Chondrocyte (in vitro differentiated cells): ENCODE measurements around the gene HKDC1. TPM values are rescaled to one million over a fixed set of nuclear protein-coding genes. Genes with fewer than 3 reads are reported as not detected.
A peak's percentile ranks its signal among the peaks of the same experiment; 100 is the strongest.

ENCODE experiments used
- DNase-seq: peaks from one replicate; pipeline ENCODE4 v3.0.0; 2021; ENCODE audit warnings: mixed read lengths, low spot score
- H3K27ac Mint-ChIP-seq: one replicate; pipeline ENCODE4 v1.8.0; 2021; ENCODE audit warnings: mild to moderate bottlenecking, moderate library complexity, mixed read lengths; ENCODE audit not compliant: unreplicated experiment
- H3K27me3 Mint-ChIP-seq: 2 replicates; pipeline ENCODE4 v1.8.0; 2021; ENCODE audit warnings: low read depth, mixed read lengths
- H3K36me3 Mint-ChIP-seq: 2 replicates; pipeline ENCODE4 v1.8.0; 2021; ENCODE audit warnings: low read depth, mixed read lengths
- H3K4me1 Mint-ChIP-seq: 2 replicates; pipeline ENCODE4 v1.8.0; 2021; ENCODE audit warnings: low read depth, mild to moderate bottlenecking, mixed read lengths
- H3K4me3 Mint-ChIP-seq: one replicate; pipeline ENCODE4 v1.8.0; 2021; ENCODE audit warnings: mild to moderate bottlenecking, moderate library complexity, mixed read lengths; ENCODE audit not compliant: unreplicated experiment
- H3K9me3 Mint-ChIP-seq: 2 replicates; pipeline ENCODE4 v1.8.0; 2021; ENCODE audit warnings: low read depth, mixed read lengths
- total RNA-seq: library from RNA; stranded (reverse); gene quantifications from 3 replicates; pipeline ENCODE4 v1.2.1, GENCODE V29; 2021
- TF ChIP-seq, protein P1 (sequence below): fragments of 200-600 bp; sonication (generic); IDR thresholded peaks from 2 replicates; pipeline ENCODE4 v1.5.0; 2021; ENCODE audit warnings: antibody characterized with exemption, mild to moderate bottlenecking, moderate library complexity

HKDC1 gene
- total RNA-seq, 1 donor from 2014 or later, result 4.0 TPM

DNA sequence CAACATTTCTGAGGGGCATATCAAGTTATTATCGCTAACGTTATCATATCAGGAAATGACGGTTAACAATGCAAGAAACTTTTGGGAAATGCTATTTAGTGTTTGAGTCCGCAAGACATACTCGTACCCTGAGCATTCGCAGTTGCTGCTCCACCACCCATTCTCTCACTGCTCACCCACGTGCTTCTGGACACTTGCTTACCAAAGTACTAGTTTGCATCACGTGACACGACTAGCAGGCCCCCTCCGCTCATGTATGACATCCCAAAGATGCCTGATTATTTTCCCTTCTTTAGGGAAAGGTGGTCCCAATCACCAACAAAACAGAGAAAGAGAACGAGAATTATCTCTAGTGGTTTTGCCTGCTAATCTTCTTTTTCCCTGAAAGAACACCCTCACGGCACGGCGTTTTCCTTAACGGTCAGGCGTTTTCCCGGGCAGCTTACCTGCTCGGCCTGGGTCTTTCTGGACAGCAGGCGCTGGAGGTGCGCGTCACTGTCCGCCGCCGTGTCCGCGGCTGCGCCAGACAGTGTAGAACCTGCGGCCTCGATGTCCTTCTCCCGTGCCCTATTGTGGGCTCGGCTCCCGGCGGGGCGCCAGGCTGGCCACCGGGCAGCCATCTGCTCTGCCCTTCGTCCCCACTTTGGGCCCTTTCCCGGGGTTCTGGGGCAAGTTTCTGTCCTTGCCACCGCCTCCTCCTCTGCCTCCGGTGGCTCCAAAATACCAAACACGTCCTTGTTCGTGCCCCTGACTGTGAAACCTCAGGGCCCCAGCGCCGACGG, 40.2 kb upstream of the HKDC1 start, which contains the start of gene SUPV3L1:
SUPV3L1 (plus strand) TSS at position 492 of the 782 bp plus-strand sequence; CDS start at position 550, 58 bp downstream.
- peaks cover 32% of the 10 kb centered on the region for H3K4me1 Mint-ChIP-seq
- H3K9me3 Mint-ChIP-seq, result no peaks in the 10 kb centered on the region
- TF ChIP-seq, protein P1, sequence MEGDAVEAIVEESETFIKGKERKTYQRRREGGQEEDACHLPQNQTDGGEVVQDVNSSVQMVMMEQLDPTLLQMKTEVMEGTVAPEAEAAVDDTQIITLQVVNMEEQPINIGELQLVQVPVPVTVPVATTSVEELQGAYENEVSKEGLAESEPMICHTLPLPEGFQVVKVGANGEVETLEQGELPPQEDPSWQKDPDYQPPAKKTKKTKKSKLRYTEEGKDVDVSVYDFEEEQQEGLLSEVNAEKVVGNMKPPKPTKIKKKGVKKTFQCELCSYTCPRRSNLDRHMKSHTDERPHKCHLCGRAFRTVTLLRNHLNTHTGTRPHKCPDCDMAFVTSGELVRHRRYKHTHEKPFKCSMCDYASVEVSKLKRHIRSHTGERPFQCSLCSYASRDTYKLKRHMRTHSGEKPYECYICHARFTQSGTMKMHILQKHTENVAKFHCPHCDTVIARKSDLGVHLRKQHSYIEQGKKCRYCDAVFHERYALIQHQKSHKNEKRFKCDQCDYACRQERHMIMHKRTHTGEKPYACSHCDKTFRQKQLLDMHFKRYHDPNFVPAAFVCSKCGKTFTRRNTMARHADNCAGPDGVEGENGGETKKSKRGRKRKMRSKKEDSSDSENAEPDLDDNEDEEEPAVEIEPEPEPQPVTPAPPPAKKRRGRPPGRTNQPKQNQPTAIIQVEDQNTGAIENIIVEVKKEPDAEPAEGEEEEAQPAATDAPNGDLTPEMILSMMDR, result no peak
- peak within 1 kb of the TSS; percentile 95 for H3K4me3 Mint-ChIP-seq
- peak within 1 kb of the TSS; percentile 100 for H3K27ac Mint-ChIP-seq
- peak; percentile 92 for DNase-seq
- no peaks in the 10 kb centered on the region for H3K27me3 Mint-ChIP-seq
- peaks cover 4% of the 10 kb centered on the region for H3K36me3 Mint-ChIP-seq

DNA sequence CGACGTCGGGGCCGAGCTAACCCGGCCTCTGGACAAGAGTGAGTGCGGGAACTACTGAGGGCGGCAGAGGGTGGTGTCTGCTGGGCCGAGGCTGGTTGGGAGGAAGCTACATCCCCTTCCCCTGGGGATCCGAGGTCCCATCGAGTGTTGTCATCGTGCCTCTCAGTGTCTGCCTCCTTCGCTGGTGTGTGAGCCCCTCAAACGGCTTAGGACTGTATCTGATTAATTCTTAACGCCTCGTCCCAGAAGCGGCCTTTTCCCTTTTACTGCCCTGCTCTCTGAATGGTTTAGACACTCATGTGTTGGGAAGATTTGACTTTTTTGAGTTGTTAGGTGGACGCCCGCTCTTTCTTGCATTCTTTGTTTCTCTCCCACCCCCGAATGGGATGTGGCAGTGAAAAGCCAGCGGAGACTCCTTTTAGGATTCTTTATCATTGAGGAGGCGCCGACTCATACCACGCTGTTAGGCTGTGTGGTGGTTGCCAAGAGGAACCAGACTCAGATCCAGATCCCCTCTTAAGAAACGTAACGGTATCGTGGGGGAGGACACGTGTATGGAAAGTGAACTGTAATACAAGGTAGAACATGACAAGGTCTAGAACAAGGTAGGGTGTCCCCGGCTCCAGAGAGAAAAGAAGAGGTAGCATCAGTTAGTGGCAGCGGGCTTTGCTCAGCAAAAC, 39.5 kb upstream of the HKDC1 start:
- TF ChIP-seq, protein P1, result no peak
- Mint-ChIP-seq H3K4me1 (peaks cover 32% of the 10 kb centered on the region), H3K9me3 (no peaks in the 10 kb centered on the region), H3K27me3 (no peaks in the 10 kb centered on the region), H3K36me3 (peaks cover 4% of the 10 kb centered on the region), H3K4me3 (peak overlapping the region; percentile 95), H3K27ac (peak overlapping the region; percentile 100)
- no peak for DNase-seq

DNA sequence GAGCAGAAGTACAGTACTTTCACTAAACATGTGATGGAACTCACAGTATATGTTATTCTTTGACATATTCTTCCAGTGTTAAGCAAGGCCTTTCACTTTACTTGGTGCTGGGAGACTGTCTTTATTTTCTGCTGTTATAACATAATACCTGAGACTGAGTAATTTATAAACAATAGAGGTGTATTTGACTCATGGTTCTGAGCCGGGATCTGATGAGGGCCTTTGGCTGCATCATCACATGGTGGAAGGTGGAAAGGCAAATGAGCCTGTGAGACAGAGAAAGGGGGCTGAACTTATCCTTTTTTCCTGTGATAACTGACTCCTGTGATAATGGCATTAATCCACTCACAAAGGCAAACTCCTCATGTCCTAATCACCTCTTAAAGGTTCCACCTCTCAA, 38.7 kb upstream of the HKDC1 start:
- Mint-ChIP-seq H3K9me3 (no peaks in the 10 kb centered on the region), H3K4me1 (peaks cover 32% of the 10 kb centered on the region), H3K27me3 (no peaks in the 10 kb centered on the region), H3K36me3 (peaks cover 5% of the 10 kb centered on the region), H3K27ac (peak overlapping the region; percentile 100), H3K4me3 (peak overlapping the region; percentile 95)
- DNase-seq, result no peak
- TF ChIP-seq, protein P1, result no peak

DNA sequence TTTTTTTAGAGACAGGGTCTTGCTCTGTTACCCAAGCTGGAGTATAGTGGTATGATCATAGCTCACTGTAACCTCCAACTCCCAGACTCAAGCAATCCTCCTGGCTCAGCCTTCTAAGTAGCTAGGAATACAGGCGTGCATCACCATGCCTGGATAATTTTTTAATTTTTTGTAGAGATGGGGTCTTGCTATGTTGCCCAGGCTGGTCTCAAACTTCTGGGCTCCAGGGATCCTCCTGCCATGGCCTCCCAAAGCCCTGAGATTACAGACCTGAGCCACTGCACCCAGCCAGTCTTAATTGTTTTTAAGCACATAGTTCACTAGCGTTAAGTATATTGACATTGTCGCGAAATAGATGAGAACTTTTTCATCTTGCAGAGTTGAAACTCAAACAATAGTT, 38.1 kb upstream of the HKDC1 start:
- no peaks in the 10 kb centered on the region for H3K9me3 Mint-ChIP-seq
- H3K27me3 Mint-ChIP-seq, result no peaks in the 10 kb centered on the region
- no peak overlapping the region for H3K27ac Mint-ChIP-seq
- no peak overlapping the region for H3K4me3 Mint-ChIP-seq
- H3K36me3 Mint-ChIP-seq, result peaks cover 5% of the 10 kb centered on the region
- H3K4me1 Mint-ChIP-seq, result peaks cover 32% of the 10 kb centered on the region
- TF ChIP-seq, protein P1, result no peak
- DNase-seq, result no peak

DNA sequence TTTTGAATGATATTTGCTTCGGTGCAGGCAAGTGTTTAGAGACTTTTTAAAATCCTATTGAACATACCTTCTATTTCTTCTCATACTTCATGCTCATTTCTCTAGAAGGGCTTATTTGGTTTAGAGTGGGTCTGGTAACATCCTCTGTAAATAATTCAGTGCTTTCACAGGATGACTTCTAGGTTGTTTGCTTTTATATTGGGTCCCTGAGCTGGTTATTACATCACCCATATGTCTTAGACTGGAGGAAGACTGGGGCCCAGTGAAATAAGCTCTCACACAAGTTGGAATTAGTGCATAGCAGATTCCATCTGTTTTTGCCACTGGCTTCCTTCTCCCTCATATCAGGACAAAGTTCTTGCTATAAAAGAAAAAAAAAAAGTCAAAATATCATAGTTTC, 33.6 kb upstream of the HKDC1 start:
- no peak overlapping the region for H3K27ac Mint-ChIP-seq

More for the DNA sequence above, 33.6 kb upstream of the HKDC1 start:
- Mint-ChIP-seq H3K27me3 (no peaks in the 10 kb centered on the region), H3K4me1 (peaks cover 17% of the 10 kb centered on the region), H3K4me3 (no peak overlapping the region), H3K9me3 (no peaks in the 10 kb centered on the region), H3K36me3 (peaks cover 14% of the 10 kb centered on the region)
- no peak for DNase-seq
- TF ChIP-seq, protein P1, result no peak
